Fibroblast of lung (primary cell): ENCODE data around the gene NAA16. TPM values are rescaled to one million over a fixed set of nuclear protein-coding genes. Genes with fewer than 3 reads are reported as not detected.
A peak's percentile ranks its signal among the peaks of the same experiment; 100 is the strongest.

ENCODE experiments used
- DNase-seq, 2 donors: peaks; one replicate each; pipeline versions ENCODE4 v3.0.0 to v3.0.0-alpha.2; 2010; ENCODE audit warnings: low read depth in 2 of 2
- H2AFZ ChIP-seq: 2 replicates; pipeline ENCODE4 v1.5.1; 2012; ENCODE audit warnings: low read length, control low read depth, inconsistent platforms
- H3K27ac ChIP-seq: 2 replicates; pipeline ENCODE4 v1.5.1; 2011; ENCODE audit warnings: low read length, control low read depth; ENCODE audit not compliant: insufficient read depth
- H3K27me3 ChIP-seq: 2 replicates; pipeline ENCODE4 v1.5.1; 2011; ENCODE audit warnings: mild to moderate bottlenecking, low read length; ENCODE audit not compliant: control insufficient read depth, insufficient read depth
- H3K36me3 ChIP-seq: 2 replicates; pipeline ENCODE4 v1.5.1; 2011; ENCODE audit warnings: low read length; ENCODE audit not compliant: control insufficient read depth, insufficient read depth
- H3K4me1 ChIP-seq: 2 replicates; pipeline ENCODE4 v1.5.1; 2011; ENCODE audit warnings: low read length; ENCODE audit not compliant: control insufficient read depth, insufficient read depth; ENCODE audit errors: extremely low read depth
- H3K4me2 ChIP-seq: 2 replicates; pipeline ENCODE4 v1.5.1; 2011; ENCODE audit warnings: low read length, control low read depth; ENCODE audit not compliant: insufficient read depth; ENCODE audit errors: extremely low read depth
- H3K4me3 ChIP-seq, 4 experiments: fragments of 200-600 bp in 1 of 4; sonication (generic) in 1 of 4; replicated peaks in 1 of 4; 2 replicates each; pipeline ENCODE4 v1.5.1; 2011 to 2016; ENCODE audit warnings: low read length in 4 of 4, low read depth in 3 of 4, mild to moderate bottlenecking in 3 of 4, control low read depth in 2 of 4, inconsistent platforms in 1 of 4, mixed read lengths in 1 of 4; ENCODE audit not compliant: insufficient read depth in 1 of 4; ENCODE audit errors: control extremely low read depth in 1 of 4
- H3K79me2 ChIP-seq: 2 replicates; pipeline ENCODE4 v1.5.1; 2012; ENCODE audit warnings: mild to moderate bottlenecking, low read length, inconsistent platforms; ENCODE audit not compliant: control insufficient read depth, insufficient read depth
- H3K9ac ChIP-seq: 2 replicates; pipeline ENCODE4 v1.5.1; 2011; ENCODE audit warnings: mild to moderate bottlenecking, low read length, control low read depth; ENCODE audit not compliant: insufficient read depth
- H3K9me3 ChIP-seq: 2 replicates; pipeline ENCODE4 v1.5.1; 2012; ENCODE audit warnings: low read depth, low read length; ENCODE audit not compliant: control insufficient read depth, insufficient read depth
- H4K20me1 ChIP-seq: 2 replicates; pipeline ENCODE4 v1.5.1; 2011; ENCODE audit warnings: low read length; ENCODE audit not compliant: control insufficient read depth, insufficient read depth; ENCODE audit errors: extremely low read depth
- CTCF ChIP-seq, 2 donors: IDR thresholded peaks in 1 of 2; conservative IDR thresholded peaks in 1 of 2; 1 replicate in 1 of 2; 2 replicates in 1 of 2; pipeline ENCODE4 v1.5.1; 2011 to 2012; ENCODE audit warnings: low read length in 2 of 2, control low read depth in 1 of 2, inconsistent platforms in 1 of 2, low read depth in 1 of 2, mild to moderate bottlenecking in 1 of 2
- EZH2 ChIP-seq: IDR thresholded peaks from 2 replicates; pipeline ENCODE4 v1.5.1; 2012; ENCODE audit warnings: low read length, control low read depth, mild to moderate bottlenecking; ENCODE audit errors: missing control alignments
- polyA minus RNA-seq: library from RNA; depleted of rRNA, polyadenylated mRNA; stranded (reverse); fragments of >200 nt; gene quantifications from 2 replicates; pipeline ENCODE4 v1.2.3, GENCODE V29; 2011; ENCODE audit warnings: low replicate concordance
- polyA plus RNA-seq, 2 donors: library from polyadenylated mRNA; depleted of rRNA in 1 of 2; stranded (reverse) in 1 of 2; unstranded in 1 of 2; fragments of >200 nt; gene quantifications; 2 replicates each; pipeline ENCODE4 v1.2.1, GENCODE V29; 2011 to 2012; ENCODE audit warnings: missing spikeins in 1 of 2
- total RNA-seq: library from RNA; depleted of rRNA; stranded (reverse); fragments of >200 nt; gene quantifications from 2 replicates; pipeline ENCODE4 v1.2.1, GENCODE V29; 2014

NAA16 gene
- total RNA-seq (7.9 and 9.2 TPM in 2 replicates), polyA plus RNA-seq (8.3 and 12.9 TPM in 2 replicates), polyA minus RNA-seq (0.98 and 1.0 TPM in 2 replicates)
- 5.6 and 6.8 TPM in 2 replicates for polyA plus RNA-seq (2012)

- peak within 1 kb of the TSS; percentile 89 for H2AFZ ChIP-seq
- no peaks in the 10 kb centered on the region for H4K20me1 ChIP-seq
- H3K36me3 ChIP-seq: no peaks in the 10 kb centered on the region
- peak within 1 kb of the TSS; percentile 84 for H3K27ac ChIP-seq
- no peaks in the 10 kb centered on the region for H3K27me3 ChIP-seq
- peaks cover 8% of the 10 kb centered on the region for H3K4me1 ChIP-seq
- H3K4me3 ChIP-seq: peak within 1 kb of the TSS; percentile 63 to 99 (median 93)
- no peaks in the 10 kb centered on the region for H3K9me3 ChIP-seq
- peak within 1 kb of the TSS; percentile 81 for H3K9ac ChIP-seq
- peak within 1 kb of the TSS; percentile 91 for H3K4me2 ChIP-seq
- DNase-seq: peak; percentile 91
- TF ChIP-seq CTCF (conservative IDR thresholded peaks at IDR 0.05 in 1 of 2, IDR thresholded peaks at IDR 0.05 in 1 of 2; ENCODE audit: low read depth in 1 of 2, low read length in 2 of 2) (no peak), EZH2 (no peak)
- peaks cover 47% of the 10 kb centered on the region for H3K79me2 ChIP-seq
Measured at GRCh38 chr13:41310963-41311405, at the start of gene NAA16. Gene NAA16 (plus strand): TSS chr13:41311267. CDS start chr13:41311529, 262 bp downstream.

- Histone ChIP-seq H3K36me3 (peaks cover 2% of the 10 kb centered on the region), H3K4me1 (no peaks in the 10 kb centered on the region), H3K4me2 (peak within 1 kb of the TSS; percentile 69), H4K20me1 (no peaks in the 10 kb centered on the region), H3K79me2 (no peaks in the 10 kb centered on the region), H2AFZ (peak within 1 kb of the TSS; percentile 100), H3K9ac (peak within 1 kb of the TSS; percentile 70), H3K27ac (peak within 1 kb of the TSS; percentile 76), H3K27me3 (no peaks in the 10 kb centered on the region), H3K9me3 (no peaks in the 10 kb centered on the region), H3K4me3 (peak within 1 kb of the TSS; percentile 64 to 99 (median 95))
- TF ChIP-seq EZH2 (no peak), CTCF (conservative IDR thresholded peaks at IDR 0.05 in 1 of 2, IDR thresholded peaks at IDR 0.05 in 1 of 2; ENCODE audit: low read depth in 1 of 2, low read length in 2 of 2) (no peak)
- peak; percentile 71 to 80 for DNase-seq
Measured at GRCh38 chr13:41263261-41263971, 47.7 kb upstream of the NAA16 start, which contains the start of gene MTRF1. Gene MTRF1 (minus strand): TSS chr13:41263576. CDS start chr13:41260907, 2,669 bp downstream.

- Histone ChIP-seq H3K9me3 (no peaks in the 10 kb centered on the region), H3K27ac (no peak overlapping the region), H3K9ac (no peak overlapping the region), H3K79me2 (no peaks in the 10 kb centered on the region), H3K4me2 (no peak overlapping the region), H3K4me3 (no peak overlapping the region), H3K36me3 (no peaks in the 10 kb centered on the region), H2AFZ (no peak overlapping the region), H3K4me1 (no peaks in the 10 kb centered on the region), H3K27me3 (no peaks in the 10 kb centered on the region), H4K20me1 (no peaks in the 10 kb centered on the region)
- TF ChIP-seq CTCF (conservative IDR thresholded peaks at IDR 0.05 in 1 of 2, IDR thresholded peaks at IDR 0.05 in 1 of 2; ENCODE audit: low read depth in 1 of 2, low read length in 2 of 2) (no peak), EZH2 (no peak)
- DNase-seq: peak in 1 of 2 donors; percentile 76
Measured at GRCh38 chr13:41267106-41267505, 44.0 kb upstream of the NAA16 start.
